HCT116 (cell line): ENCODE data around the gene FAM114A1.

Experiments used
- ATF3 ChIP-seq: IDR thresholded peaks from 2 replicates; pipeline ENCODE4 v1.6.1; 2012
- CTCF ChIP-seq, 3 experiments: fragments of 200-600 bp in 1 of 3; sonication (generic) in 1 of 3; IDR thresholded peaks in 2 of 3; conservative IDR thresholded peaks in 1 of 3; 2 replicates each; pipeline ENCODE4 v1.5.1; 2012 to 2017; ENCODE audit warnings: low read depth in 2 of 3, low read length in 2 of 3, antibody characterized with exemption in 1 of 3, borderline replicate concordance in 1 of 3, control low read depth in 1 of 3, mild to moderate bottlenecking in 1 of 3, mixed read lengths in 1 of 3, mixed run types in 1 of 3, moderate library complexity in 1 of 3; ENCODE audit not compliant: insufficient read depth in 1 of 3
- ELF1 ChIP-seq: IDR thresholded peaks from 2 replicates; pipeline ENCODE4 v1.6.1; 2012; ENCODE audit warnings: low read depth, borderline replicate concordance
- MAX ChIP-seq: IDR thresholded peaks from 2 replicates; pipeline ENCODE4 v1.6.1; 2012
- POLR2A ChIP-seq: IDR thresholded peaks from 2 replicates; pipeline ENCODE4 v1.7.0; 2011; ENCODE audit warnings: borderline replicate concordance; ENCODE audit not compliant: insufficient read depth, insufficient read length; ENCODE audit errors: extremely low read depth
- RAD21 ChIP-seq: IDR thresholded peaks from 2 replicates; pipeline ENCODE4 v1.6.1; 2012; ENCODE audit warnings: low read depth, mild to moderate bottlenecking

- TF ChIP-seq MAX (no peak), RAD21 (no peak), CTCF (IDR thresholded peaks at IDR 0.05 in 2 of 3, conservative IDR thresholded peaks at IDR 0.05 in 1 of 3; ENCODE audit: borderline replicate concordance in 1 of 3, insufficient read depth in 1 of 3, low read depth in 2 of 3, low read length in 2 of 3) (no peak), POLR2A (no peak), ELF1 (no peak), ATF3 (no peak)
Measured at GRCh38 chr4:38919494-38919893, 51.9 kb downstream of the FAM114A1 start.
